Ovary (tissue), 9 donors: ENCODE data around the gene CAMTA1. TPM values are rescaled to one million over a fixed set of nuclear protein-coding genes. Genes with fewer than 3 reads are reported as not detected.

Source experiments
- DNase-seq, 5 donors: peaks; one replicate each; pipeline ENCODE4 v3.0.0-alpha.2; 2019 to 2020
- H3K27ac ChIP-seq, 2 donors: fragments of 200-600 bp; one replicate each; pipeline versions ENCODE4 v1.5.1 to v1.8.0; 2019 to 2022
- H3K27me3 ChIP-seq: fragments of 200-600 bp; one replicate; pipeline ENCODE4 v1.8.0; 2022
- H3K36me3 ChIP-seq: fragments of 200-600 bp; sonication (generic); one replicate; pipeline ENCODE4 v1.5.1; 2019
- H3K4me1 ChIP-seq: one replicate; pipeline ENCODE4 v1.8.1; 2013; ENCODE audit warnings: mild to moderate bottlenecking, moderate library complexity; ENCODE audit not compliant: insufficient read depth
- H3K4me3 ChIP-seq: fragments of 200-600 bp; sonication (generic); one replicate; pipeline ENCODE4 v1.5.1; 2017
- H3K9me3 ChIP-seq, 2 donors: fragments of 200-600 bp in 1 of 2; sonication (generic) in 1 of 2; one replicate each; pipeline versions ENCODE4 v1.5.1 to v1.8.1; 2013 to 2019; ENCODE audit warnings: mild to moderate bottlenecking in 1 of 2, moderate library complexity in 1 of 2
- EP300 ChIP-seq: sonication (generic); formaldehyde crosslinking; IDR thresholded peaks from one replicate; pipeline ENCODE4 v1.6.1; 2017; ENCODE audit warnings: antibody characterized with exemption
- POLR2A ChIP-seq: fragments of 450-650 bp; IDR thresholded peaks from one replicate; pipeline ENCODE4 v1.6.1; 2017; ENCODE audit warnings: antibody characterized with exemption, mild to moderate bottlenecking, moderate library complexity
- WGBS, 3 donors: extraction: QIAGEN DNeasy Blood & Tissue Kit in 1 of 3; methylation state at CpG; one replicate each; pipeline versions ENCODE4 v1.1.5 to v1.1.7; 2013 to 2017; 5-methylcytosine and 5-hydroxymethylcytosine counted together
- intact Hi-C, 4 donors: fragments of 100-400 bp; cut with DNase I; formaldehyde crosslinking; loops; one replicate each; pipeline versions ENCODE4 v1.11.0 to v1.15.1; 2022 to 2023
- polyA plus RNA-seq, 2 donors: library from polyadenylated mRNA; stranded (reverse); fragments of 200-250 nt in 1 of 2; fragments of 350-450 nt in 1 of 2; fragmentation: Illumina TruSeq in 1 of 2; extraction: RNeasy Lipid Tissue Mini Kit (QIAGEN cat#74804) in 1 of 2; gene quantifications; one replicate each; pipeline ENCODE4 v1.2.3, GENCODE V29; 2013 to 2014
- total RNA-seq, 7 donors: library from RNA; depleted of rRNA in 2 of 7; stranded (reverse); fragments of >200 nt in 2 of 7; fragmentation: NEBNext Ultra II Directional in 3 of 7; extraction: Animal tissue kit (Norgen Biotek cat#: 25700) in 3 of 7; gene quantifications; one replicate each; pipeline versions ENCODE4 v1.1.0 to v1.2.4, GENCODE V29; 2016 to 2023
- TF ChIP-seq, protein P1 (sequence below), 3 donors: fragments of 450-650 bp in 2 of 3; fragments of 200-600 bp in 1 of 3; IDR thresholded peaks; one replicate each; pipeline versions ENCODE4 v1.5.1 to v1.8.0; 2016 to 2022; ENCODE audit warnings: antibody characterized with exemption in 3 of 3, mild to moderate bottlenecking in 1 of 3
- donor health status: DM: no; HTN: no; CAD: no; lungs with moderate emphysema.
- donor health status: DM: no; HTN: no; CAD: no.
- donor health status: Bipolar disorder and iron deficiency.
- donor health status: DM: yes; HTN: yes; CAD: no.
- donor health status: DM: no; HTN: no; CAD: no.
- donor health status: DM: yes; HTN: yes; CAD: no.

The CAMTA1 gene
- total and polyA plus RNA-seq, 9 donors: 51.1 to 150 (median 67.4) TPM

DNA sequence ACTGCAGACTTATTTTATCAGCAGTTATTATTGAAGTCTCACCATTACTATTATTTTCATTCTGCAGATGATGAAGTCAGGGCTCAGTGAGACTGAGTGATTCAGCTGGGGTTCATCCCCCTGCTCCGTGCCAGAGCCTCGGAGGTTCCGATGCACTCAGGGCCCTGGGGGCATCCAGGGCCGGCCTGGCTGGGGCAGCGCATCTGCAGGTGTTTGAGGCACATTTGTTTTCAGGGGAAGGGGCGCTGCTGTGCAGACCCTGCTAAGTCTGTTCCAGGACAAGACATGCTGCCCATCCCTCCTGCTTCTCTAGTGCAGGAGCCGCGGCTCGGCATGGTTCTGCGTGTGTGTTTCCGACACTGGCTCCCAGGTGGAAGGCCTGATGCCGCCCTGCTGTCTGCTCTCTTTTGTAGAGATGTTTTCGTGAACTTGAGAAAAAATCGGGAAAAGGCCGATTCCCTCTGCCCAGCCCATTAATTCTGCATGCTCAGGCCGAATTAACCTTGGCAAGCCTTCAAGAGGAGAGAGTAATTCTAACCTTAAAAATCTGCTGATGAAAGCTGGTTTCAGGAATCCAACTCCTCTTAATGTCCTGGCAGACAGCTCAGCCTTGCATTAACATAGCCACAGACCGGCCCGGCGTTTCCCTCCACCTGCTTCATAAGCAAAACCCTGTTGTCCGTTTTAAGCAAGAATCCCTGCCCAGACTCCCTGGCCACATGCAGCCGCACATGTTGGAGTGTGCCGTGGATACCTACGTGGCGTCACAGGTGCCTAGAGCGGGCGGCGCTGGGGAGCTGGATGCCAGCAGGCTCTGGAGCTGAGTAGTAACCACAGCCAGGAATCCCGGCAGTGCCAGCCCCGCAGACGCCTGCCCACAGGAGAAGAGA lies 669.9 kb downstream of the CAMTA1 start:
- TF ChIP-seq, protein P1, sequence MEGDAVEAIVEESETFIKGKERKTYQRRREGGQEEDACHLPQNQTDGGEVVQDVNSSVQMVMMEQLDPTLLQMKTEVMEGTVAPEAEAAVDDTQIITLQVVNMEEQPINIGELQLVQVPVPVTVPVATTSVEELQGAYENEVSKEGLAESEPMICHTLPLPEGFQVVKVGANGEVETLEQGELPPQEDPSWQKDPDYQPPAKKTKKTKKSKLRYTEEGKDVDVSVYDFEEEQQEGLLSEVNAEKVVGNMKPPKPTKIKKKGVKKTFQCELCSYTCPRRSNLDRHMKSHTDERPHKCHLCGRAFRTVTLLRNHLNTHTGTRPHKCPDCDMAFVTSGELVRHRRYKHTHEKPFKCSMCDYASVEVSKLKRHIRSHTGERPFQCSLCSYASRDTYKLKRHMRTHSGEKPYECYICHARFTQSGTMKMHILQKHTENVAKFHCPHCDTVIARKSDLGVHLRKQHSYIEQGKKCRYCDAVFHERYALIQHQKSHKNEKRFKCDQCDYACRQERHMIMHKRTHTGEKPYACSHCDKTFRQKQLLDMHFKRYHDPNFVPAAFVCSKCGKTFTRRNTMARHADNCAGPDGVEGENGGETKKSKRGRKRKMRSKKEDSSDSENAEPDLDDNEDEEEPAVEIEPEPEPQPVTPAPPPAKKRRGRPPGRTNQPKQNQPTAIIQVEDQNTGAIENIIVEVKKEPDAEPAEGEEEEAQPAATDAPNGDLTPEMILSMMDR (IDR thresholded peaks at IDR 0.05): no peak
- TF ChIP-seq POLR2A (no peak), EP300 (no peak)
- intact Hi-C loops: loop anchor here in 1 of 4 donors (10.0 kb wide), 1 partner anchor 180 kb away; no protein-coding TSS in a partner anchor
- H3K4me1 ChIP-seq: peaks cover 10% of the 10 kb centered on the region
- H3K27ac ChIP-seq: no peak overlapping the region
- H3K27me3 ChIP-seq: no peaks in the 10 kb centered on the region
- DNase-seq: peak in 4 of 5 donors; percentile 49 to 66 (median 53)
- WGBS, 3 donors: 15 to 22% (median 18%) methylated on average over 30 of the region's 30 CpGs
- H3K9me3 ChIP-seq: no peaks in the 10 kb centered on the region
- H3K36me3 ChIP-seq: no peaks in the 10 kb centered on the region
- H3K4me3 ChIP-seq: no peak overlapping the region

DNA sequence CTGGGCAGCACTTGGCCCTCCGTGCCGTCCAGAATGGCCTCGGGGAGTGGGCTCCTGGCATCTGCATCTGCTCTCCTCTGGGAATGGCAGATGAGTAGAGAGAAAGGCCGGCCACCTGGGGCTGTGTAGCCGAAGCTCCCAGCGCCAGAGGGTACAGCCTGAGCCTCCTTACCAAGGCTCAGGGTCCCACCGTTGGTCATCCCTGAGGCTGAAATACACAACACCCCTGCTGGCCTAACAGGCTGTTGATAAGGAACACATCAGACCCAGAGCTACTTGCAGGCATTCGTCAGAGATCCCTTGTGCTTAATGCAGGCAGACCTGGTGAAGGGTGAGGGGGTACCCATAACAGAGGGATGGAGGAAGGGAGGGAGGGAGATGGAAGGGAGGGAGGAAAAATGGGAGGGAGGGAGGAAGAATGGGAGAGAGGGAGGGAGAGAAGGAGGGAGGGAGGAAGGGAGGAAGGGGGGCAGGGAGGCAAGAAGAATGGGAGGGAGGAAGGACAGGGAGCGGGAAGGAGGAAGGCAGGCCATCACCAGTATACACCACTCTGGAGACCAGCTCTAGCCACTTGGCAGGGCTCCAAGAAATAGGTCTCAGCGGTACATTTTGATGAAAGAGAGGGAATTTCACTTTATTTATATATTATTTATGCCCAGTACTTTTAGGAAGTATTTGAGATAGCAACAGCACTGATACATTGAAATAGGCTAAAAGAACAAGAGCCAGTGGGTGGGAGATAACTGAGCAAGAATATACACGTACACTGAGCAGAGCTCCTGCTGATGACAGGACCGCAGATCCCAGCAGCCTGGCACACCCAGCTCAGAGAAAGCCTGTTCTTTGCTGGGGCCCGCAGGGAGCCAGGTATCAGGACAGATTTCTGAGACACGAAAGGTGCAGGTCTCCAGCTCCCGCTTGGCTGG lies 670.8 kb downstream of the CAMTA1 start:
- Histone ChIP-seq H3K27me3 (no peaks in the 10 kb centered on the region), H3K36me3 (no peaks in the 10 kb centered on the region), H3K9me3 (no peaks in the 10 kb centered on the region), H3K4me3 (no peak overlapping the region), H3K4me1 (peaks cover 10% of the 10 kb centered on the region), H3K27ac (no peak overlapping the region)
- intact Hi-C loops: loop anchor here in 1 of 4 donors (10.0 kb wide), 1 partner anchor 179 kb away; no protein-coding TSS in a partner anchor
- TF ChIP-seq, protein P1 (IDR thresholded peaks at IDR 0.05): no peak
- TF ChIP-seq EP300: no peak
- WGBS, 3 donors: 64 to 66% (median 66%) methylated on average over 15 of the region's 15 CpGs
- DNase-seq: no peak

DNA sequence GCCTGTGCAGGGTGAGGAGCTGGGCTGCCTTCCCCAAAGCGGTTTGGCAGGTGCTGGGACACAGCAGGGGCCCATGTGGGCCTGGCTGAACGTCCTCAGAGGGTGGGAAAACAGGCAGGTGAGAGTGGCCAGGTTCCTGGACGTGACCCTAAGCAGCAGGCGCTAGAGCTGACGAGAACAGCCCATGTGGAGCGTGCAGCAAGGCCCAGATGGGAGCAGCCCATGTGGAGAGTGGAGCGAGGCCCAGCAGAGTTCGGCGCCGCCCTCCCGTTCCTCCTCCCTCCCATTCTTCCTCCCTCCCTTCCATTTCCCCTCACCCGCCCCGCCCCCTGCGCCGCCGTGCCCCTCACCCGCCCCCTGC lies 671.4 kb downstream of the CAMTA1 start:
- Histone ChIP-seq H3K4me1 (peaks cover 10% of the 10 kb centered on the region), H3K27ac (no peak overlapping the region), H3K9me3 (no peaks in the 10 kb centered on the region), H3K4me3 (no peak overlapping the region), H3K27me3 (no peaks in the 10 kb centered on the region), H3K36me3 (no peaks in the 10 kb centered on the region)
- no peak for DNase-seq
- 76 to 86% (median 84%) methylated on average over 17 of the region's 17 CpGs for WGBS, 3 donors
- intact Hi-C loops: loop anchor here in 1 of 4 donors (10.0 kb wide), 1 partner anchor 178 kb away; no protein-coding TSS in a partner anchor
- TF ChIP-seq POLR2A: no peak
- TF ChIP-seq EP300: no peak
- TF ChIP-seq, protein P1 (IDR thresholded peaks at IDR 0.05): no peak

DNA sequence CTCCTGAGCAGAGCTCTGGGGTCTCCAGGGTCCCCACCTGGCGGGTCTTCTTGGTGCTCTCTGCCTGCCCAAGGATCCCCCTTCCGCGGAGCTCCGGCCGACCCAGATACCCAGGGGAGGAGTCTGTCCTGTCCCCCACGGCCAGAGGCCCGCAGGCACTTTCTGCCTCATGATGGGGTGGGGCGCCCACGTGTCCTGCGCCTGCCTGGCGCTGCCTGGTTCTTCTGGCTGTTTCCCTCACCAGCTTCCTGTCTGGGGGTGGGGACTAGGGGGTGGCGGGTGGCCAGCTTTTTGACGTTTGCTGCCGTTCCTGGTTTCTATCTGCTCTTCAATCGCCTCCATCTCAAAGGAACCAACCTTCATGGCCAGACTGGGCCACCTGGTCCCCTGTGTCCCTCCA lies 672.6 kb downstream of the CAMTA1 start:
- no peak overlapping the region for H3K4me3 ChIP-seq
- H3K4me1 ChIP-seq: peaks cover 10% of the 10 kb centered on the region
- intact Hi-C loops: loop anchor here in 1 of 4 donors (10.0 kb wide), 1 partner anchor 177 kb away; no protein-coding TSS in a partner anchor
- no peaks in the 10 kb centered on the region for H3K36me3 ChIP-seq
- WGBS, 3 donors: 80 to 88% (median 83%) methylated on average over 15 of the region's 15 CpGs
- TF ChIP-seq POLR2A: no peak
- TF ChIP-seq, protein P1 (IDR thresholded peaks at IDR 0.05): no peak
- TF ChIP-seq EP300: no peak
- H3K27me3 ChIP-seq: no peaks in the 10 kb centered on the region
- no peaks in the 10 kb centered on the region for H3K9me3 ChIP-seq
- no peak overlapping the region for H3K27ac ChIP-seq
- DNase-seq: no peak
